Fibroblast of skin of scalp (primary cell): Measurements from ENCODE around the gene ASPM.
A peak's percentile ranks its signal among the peaks of the same experiment; 100 is the strongest.
"Not testable (repeated sequence)": the region's sequence is repeated elsewhere in the genome, so short reads cannot be mapped to it uniquely, and the experiment has no call there.

Source experiments
- DNase-seq: peaks from one replicate; pipeline ENCODE4 v3.0.0-alpha.2; 2013

The ASPM gene

DNA sequence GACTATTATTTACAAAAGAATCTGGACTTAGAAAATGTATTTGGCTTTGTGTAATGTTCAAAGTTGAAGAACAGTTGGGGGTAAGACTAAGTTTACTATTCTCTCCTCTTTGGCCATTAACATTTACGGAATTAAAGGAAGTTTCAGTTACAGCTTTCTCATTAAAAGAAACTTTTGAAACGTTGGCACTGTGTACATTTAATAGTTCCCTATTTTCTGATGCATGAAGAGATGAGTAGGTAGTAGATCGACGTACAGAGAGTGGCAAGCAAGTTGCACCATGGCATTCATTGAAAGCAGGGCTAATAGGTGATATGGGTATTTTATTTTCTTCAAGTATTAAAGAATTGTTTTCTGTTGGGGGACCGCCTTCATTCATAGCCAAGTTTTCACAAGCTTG is 3.2 kb downstream of the ASPM start:
- no peak for DNase-seq

- no peak for DNase-seq
Observed at GRCh38 chr1:197141575-197141974, 4.9 kb downstream of the ASPM start.

- DNase-seq: peak; percentile 56
Observed at GRCh38 chr1:197140121-197140520, 6.3 kb downstream of the ASPM start.

GRCh38 chr1:197139169-197139568 is 7.3 kb downstream of the ASPM start:
- no peak for DNase-seq

GRCh38 chr1:197137322-197137721 is 9.1 kb downstream of the ASPM start:
- no peak for DNase-seq

- peak; percentile 59 for DNase-seq
Observed at GRCh38 chr1:197130677-197131304, 15.7 kb downstream of the ASPM start.

DNA sequence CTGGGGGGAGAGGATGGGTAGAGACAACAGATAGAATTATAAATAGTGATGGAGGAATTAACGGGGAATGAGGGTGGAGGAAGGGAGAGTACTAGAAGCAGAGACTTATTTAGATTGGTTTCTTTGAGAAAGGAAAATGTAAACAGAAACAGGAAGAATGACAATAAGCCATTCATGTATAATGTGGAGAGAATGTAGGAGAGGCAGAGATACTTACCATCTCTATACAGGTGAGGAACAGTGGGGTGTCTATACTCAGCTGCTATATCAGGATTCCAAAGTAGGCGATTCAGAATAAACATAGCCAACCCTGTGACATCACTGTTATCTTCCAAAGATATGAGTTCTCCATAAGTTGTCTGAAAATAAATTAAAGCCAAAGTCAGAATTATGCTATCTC is 16.8 kb downstream of the ASPM start:
- no peak for DNase-seq

DNA sequence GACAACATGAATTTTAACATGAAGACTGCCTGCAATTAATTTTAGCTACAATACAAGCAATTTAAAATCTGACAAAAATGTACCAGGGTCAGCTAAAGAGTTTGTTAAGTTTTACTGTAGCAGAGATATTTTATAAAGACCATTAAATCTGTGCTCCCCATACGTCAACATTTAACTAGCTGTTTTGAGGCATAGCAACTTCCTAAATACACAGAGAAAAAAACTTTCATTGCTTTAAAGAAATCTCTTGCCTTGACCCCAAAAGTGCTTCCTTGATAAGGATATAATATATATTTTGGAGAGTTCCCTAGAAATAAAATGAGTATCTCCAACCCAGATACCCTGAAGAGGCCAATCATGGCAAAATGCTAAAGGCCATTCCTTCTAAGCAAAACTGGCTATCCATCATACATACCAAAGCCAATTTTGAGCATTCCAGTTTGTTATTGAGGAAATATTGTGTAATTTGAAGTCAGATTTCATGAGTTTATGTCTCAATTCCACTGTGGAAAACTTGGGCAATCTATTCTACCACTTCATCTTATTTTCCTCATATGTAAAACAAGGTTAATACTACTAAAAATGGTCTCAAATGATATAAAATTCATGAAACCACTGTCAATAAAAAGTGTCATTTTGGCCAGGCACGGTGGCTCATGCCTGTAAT is 19.1 kb downstream of the ASPM start:
- peak; percentile 49 for DNase-seq

- no peak for DNase-seq
Observed at GRCh38 chr1:197126691-197127090, 19.8 kb downstream of the ASPM start.

DNA sequence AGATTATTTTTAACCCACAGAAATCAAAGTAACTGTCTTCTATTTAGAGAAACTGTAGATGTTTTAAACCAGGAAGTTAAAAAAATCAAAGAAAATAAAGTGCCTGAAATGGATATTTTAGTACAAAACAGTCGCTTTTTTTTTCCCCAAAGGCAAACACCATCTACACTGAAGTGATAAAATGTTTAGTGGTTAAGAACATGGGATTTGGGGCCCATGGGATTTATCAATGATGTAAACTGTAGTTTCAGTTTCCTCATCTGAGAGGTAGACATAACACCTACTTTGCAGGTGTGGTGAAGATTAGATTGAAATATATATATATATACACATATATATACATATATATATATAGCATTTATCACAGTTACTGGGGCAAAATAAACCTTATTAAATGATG is 22.1 kb downstream of the ASPM start:
- DNase-seq: no peak

DNA sequence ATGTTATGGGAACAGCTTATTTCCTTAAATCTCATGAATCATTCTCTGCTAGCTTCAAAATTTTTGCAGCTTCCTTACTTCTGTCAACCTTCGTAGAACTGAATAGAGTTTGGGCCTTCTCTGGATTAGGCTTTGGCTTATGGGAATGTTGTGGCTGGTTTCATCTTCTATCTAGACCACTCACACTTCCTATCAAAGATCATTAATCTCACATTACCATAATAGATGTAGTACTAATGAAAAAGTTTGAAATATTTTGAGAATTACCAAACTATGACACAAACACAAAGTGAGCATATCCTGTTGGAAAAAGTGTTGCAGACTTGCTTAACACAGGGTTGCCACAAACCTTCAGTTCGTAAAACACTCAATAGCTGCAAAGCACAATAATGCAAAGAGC is 30.3 kb downstream of the ASPM start:
- DNase-seq: no peak

- DNase-seq: no peak
Observed at GRCh38 chr1:197106869-197107268, 39.6 kb downstream of the ASPM start.

- no peak for DNase-seq
Observed at GRCh38 chr1:197103300-197103699, 43.2 kb downstream of the ASPM start.

DNA sequence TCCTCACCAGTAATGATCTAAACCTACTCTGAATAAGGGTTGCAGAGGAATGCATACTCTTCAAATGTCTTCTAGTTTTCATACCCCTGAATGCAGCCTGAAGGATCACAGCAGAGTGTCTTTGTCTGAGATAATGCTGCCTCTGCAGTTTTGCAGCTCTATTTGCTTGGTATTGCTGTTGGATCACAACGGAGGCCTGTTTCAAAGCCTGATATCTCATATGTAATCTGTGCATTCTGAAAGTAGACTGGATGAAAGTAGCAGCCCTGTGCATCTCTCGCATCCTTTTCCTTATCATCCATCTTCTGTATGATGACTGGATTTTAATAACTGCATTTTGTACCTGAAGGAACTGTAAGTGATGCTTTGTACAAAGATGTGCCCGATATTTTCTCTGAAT is 44.5 kb downstream of the ASPM start:
- DNase-seq: no peak

DNA sequence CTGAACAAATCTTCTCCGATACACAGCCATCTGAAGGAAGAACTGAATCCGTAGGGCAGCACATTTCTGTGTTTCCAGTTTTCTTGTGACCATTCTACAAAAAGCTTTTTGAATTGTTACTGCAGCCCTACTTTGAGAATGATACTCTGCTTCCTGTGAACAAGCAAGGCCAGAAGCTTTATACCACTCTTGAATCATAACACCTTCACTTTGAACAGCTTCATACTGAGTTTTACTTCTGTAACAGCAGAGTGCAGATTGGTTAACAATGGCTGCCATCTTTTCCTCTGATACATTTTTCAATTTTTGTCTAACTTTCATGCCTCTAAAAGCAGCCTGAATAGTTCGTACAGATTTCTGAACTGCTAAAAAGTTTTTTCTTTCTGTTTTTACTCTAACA is 45.8 kb downstream of the ASPM start:
- DNase-seq: no peak

DNA sequence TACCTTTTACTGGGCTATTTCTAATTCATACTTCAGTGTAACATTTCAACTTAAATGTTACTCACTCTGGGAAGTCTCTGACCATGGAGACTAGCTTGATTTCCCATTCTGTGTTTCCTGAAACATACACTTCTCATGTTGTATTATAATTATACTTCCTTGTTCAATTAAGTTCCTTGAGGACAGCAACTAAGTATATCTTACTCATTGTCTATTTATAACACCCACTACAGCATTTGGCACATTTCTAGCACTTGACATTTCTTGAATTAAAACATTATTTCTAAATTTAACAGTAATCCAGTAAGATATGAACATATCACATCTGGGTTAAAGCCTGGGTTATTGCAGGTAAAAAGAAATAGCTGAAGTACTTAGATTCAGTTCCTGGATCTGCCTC is 47.0 kb downstream of the ASPM start:
- DNase-seq: no peak

DNA sequence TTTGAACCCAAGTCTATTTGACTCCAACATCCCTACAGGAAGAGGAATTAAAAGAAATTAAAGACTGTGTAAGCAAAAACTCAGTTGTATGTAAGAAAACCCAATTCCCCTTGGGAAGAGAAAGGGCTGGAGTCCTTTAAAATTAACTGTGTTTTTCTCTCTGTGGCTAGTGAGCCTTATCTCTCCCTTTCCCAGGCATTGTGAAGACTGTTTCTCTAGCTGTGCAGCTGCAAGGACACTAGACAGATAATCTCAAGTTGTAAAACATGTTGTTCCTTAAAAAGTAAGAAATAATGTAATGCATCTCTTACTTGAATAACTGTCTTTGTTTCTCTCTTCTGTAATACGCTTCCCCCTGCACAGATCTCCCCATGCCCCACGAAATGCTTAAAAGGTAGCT is 49.5 kb downstream of the ASPM start:
- DNase-seq: not testable (repeated sequence)

DNA sequence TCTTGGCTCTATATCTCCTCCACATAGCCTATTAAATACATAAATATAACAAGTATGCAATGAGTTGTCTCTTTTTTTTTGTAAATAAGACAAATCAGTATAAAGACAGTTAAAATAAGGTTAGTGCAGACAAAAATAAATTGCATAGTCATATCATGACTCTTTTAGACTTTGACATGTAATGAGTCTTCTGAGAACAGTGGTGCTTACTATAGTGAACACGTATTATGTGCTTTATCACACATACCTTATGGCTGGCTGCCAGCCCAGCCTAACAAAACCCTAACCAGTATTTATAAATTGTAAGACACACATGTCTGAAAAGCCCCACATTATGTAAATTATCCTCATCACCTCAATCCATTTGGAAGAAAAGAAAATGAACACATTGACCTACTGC is 50.3 kb downstream of the ASPM start:
- DNase-seq: no peak

- DNase-seq: no peak
Observed at GRCh38 chr1:197093226-197093885, 53.1 kb downstream of the ASPM start.

- DNase-seq: no peak
Observed at GRCh38 chr1:197092491-197093023, 53.9 kb downstream of the ASPM start.

- DNase-seq: no peak
Observed at GRCh38 chr1:197083474-197083873, 63.0 kb downstream of the ASPM start.

GRCh38 chr1:197081117-197081753 is 65.2 kb downstream of the ASPM start:
- DNase-seq: no peak

DNA sequence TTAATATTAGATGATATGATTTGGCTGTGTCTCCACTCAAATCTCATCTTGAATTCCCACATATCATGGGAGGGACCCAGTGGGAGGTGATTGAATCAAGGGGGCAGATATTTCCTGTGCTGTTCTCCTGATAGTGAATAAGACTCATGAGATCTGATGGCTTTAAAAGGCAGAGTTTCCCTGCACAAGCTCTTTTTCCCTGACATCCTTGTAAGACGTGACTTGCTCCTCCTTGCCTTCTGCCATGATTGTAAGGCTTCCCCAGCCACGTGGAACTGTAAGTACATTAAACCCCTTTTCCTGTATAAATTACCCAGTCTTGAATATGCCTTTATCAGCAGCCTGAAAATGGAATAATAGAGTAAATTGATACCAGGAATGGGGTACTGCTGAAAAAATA is 66.1 kb downstream of the ASPM start:
- no peak for DNase-seq
